ENCODE data around the gene ADORA2A. TPM values are rescaled to one million over a fixed set of nuclear protein-coding genes. Genes with fewer than 3 reads are reported as not detected.
A peak's percentile ranks its signal among the peaks of the same experiment; 100 is the strongest.

Gene ADORA2A
- total and polyA plus RNA-seq, 10 of the 15 experiments (the other 5 are each of a cell fraction or from before 2014, with no cell fraction given): 0.69 to 31.2 (median 18.3) TPM

- 0 out of 2 replicates have a peak, but pooled peaks have one; percentile 30 for TF ChIP-seq MXI1 (IDR thresholded peaks at IDR 0.05; ENCODE audit: low read depth, low read length)
- TF ChIP-seq POLR2AphosphoS5 (IDR thresholded peaks at IDR 0.05; ENCODE audit: low read length): no peak
- no peak for TF ChIP-seq ZNF217 (IDR thresholded peaks at IDR 0.05)
- no peak for TF ChIP-seq ATF2 (IDR thresholded peaks at IDR 0.05; ENCODE audit: low read length)
- no peak for TF ChIP-seq E4F1 (IDR thresholded peaks at IDR 0.05; ENCODE audit: borderline replicate concordance, partially characterized antibody)
- no peak for TF ChIP-seq ZNF274 (IDR thresholded peaks at IDR 0.05; ENCODE audit: insufficient read depth, insufficient read length)
- TF ChIP-seq SMC3 (IDR thresholded peaks at IDR 0.05; ENCODE audit: borderline replicate concordance, low read length): peak; percentile 72
- TF ChIP-seq ZNF687 (IDR thresholded peaks at IDR 0.05): 0 out of 2 replicates have a peak, but pooled peaks have one; percentile 20
- TF ChIP-seq YY1 (IDR thresholded peaks at IDR 0.05; ENCODE audit: low read depth, low read length): peak; percentile 69; the same call in 1 of the 2 replicates
- TF ChIP-seq BHLHE40 (IDR thresholded peaks at IDR 0.05; ENCODE audit: borderline replicate concordance in 1 of 2, low read depth in 2 of 2, low read length in 1 of 2): peak in 1 of 2 experiments; percentile 46; a peak in 2 of 4 replicates
- no peak for TF ChIP-seq EED (IDR thresholded peaks at IDR 0.05; ENCODE audit: low read depth)
- TF ChIP-seq CBFB (IDR thresholded peaks at IDR 0.05; ENCODE audit: low read depth): no peak
- no peak for TF ChIP-seq RFX5 (IDR thresholded peaks at IDR 0.05; ENCODE audit: low read depth, low read length)
- no peak for TF ChIP-seq NKRF (conservative IDR thresholded peaks at IDR 0.05)
- no peak for TF ChIP-seq ELK1 (IDR thresholded peaks at IDR 0.05; ENCODE audit: low read depth, low read length)
- TF ChIP-seq GABPA (IDR thresholded peaks at IDR 0.05; ENCODE audit: low read depth): no peak
- 0 out of 2 replicates have a peak, but pooled peaks have one; percentile 38 for TF ChIP-seq ZNF24 (IDR thresholded peaks at IDR 0.05)
- no peak for TF ChIP-seq ETV6 (conservative IDR thresholded peaks at IDR 0.05 in 1 of 2, IDR thresholded peaks at IDR 0.05 in 1 of 2; ENCODE audit: borderline replicate concordance in 1 of 2, low read depth in 1 of 2)
- no peak for TF ChIP-seq FOXK2 (IDR thresholded peaks at IDR 0.05)
- no peak for TF ChIP-seq TBL1XR1 (IDR thresholded peaks at IDR 0.05; ENCODE audit: low read depth, low read length)
Measured at GRCh38 chr22:24423519-24424000, 3.8 kb upstream of the ADORA2A start (continued).
